Gastrocnemius medialis (tissue), 4 donors: ENCODE data around the gene ELMO1.

Source experiments
- POLR2A ChIP-seq, 2 donors: fragments of 450-650 bp; IDR thresholded peaks; one replicate each; pipeline ENCODE4 v1.6.1; 2017; ENCODE audit warnings: antibody characterized with exemption in 2 of 2, mild to moderate bottlenecking in 2 of 2, moderate library complexity in 2 of 2
- TF ChIP-seq, protein P1 (sequence below), 5 experiments: fragments of 450-650 bp in 3 of 5; fragments of 200-600 bp in 2 of 5; sonication (generic) in 2 of 5; IDR thresholded peaks in 4 of 5; conservative IDR thresholded peaks in 1 of 5; 1 replicate in 4 of 5; 2 replicates in 1 of 5; pipeline ENCODE4 v1.5.1; 2016 to 2019; ENCODE audit warnings: antibody characterized with exemption in 5 of 5, mild to moderate bottlenecking in 3 of 5, moderate library complexity in 3 of 5

DNA sequence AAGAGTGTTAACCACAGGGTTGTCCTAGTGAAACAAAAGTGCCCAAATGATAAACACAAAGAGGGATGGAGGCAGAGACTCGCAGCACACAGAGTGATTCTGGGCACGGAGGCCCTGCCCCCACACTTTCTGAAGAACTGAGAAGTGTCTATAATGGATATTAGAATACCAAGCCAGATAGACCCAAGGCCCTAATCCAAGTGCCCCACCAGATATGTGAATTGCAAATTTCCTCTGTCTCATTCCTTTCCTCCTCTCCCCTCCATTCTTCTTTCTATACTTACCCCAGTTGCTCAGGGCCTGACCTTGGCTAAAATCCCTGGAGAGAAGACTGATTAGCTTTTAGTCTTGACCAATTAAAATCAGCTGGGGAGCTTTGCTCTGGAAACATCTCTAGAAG, 617.6 kb downstream of the ELMO1 start:
- TF ChIP-seq, protein P1, sequence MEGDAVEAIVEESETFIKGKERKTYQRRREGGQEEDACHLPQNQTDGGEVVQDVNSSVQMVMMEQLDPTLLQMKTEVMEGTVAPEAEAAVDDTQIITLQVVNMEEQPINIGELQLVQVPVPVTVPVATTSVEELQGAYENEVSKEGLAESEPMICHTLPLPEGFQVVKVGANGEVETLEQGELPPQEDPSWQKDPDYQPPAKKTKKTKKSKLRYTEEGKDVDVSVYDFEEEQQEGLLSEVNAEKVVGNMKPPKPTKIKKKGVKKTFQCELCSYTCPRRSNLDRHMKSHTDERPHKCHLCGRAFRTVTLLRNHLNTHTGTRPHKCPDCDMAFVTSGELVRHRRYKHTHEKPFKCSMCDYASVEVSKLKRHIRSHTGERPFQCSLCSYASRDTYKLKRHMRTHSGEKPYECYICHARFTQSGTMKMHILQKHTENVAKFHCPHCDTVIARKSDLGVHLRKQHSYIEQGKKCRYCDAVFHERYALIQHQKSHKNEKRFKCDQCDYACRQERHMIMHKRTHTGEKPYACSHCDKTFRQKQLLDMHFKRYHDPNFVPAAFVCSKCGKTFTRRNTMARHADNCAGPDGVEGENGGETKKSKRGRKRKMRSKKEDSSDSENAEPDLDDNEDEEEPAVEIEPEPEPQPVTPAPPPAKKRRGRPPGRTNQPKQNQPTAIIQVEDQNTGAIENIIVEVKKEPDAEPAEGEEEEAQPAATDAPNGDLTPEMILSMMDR (IDR thresholded peaks at IDR 0.05 in 4 of 5, conservative IDR thresholded peaks at IDR 0.05 in 1 of 5), result no peak
- no peak for TF ChIP-seq POLR2A (IDR thresholded peaks at IDR 0.05)
